Mucosa of descending colon (tissue), 3 donors: Measurements from ENCODE around the gene GRIK3. TPM values are rescaled to one million over a fixed set of nuclear protein-coding genes. Genes with fewer than 3 reads are reported as not detected.

Experiments used
- ATAC-seq: fragments of 200-7000 bp; cut with Tn5 transposase; one replicate; pipeline ENCODE4 v1.9.1; 2020; ENCODE audit warnings: mild to moderate bottlenecking, moderate library complexity
- DNase-seq, 3 donors: peaks; one replicate each; pipeline ENCODE4 v3.0.0-alpha.2; 2020
- H3K36me3 ChIP-seq: fragments of 200-600 bp; one replicate; pipeline ENCODE4 v1.8.0; 2021; ENCODE audit warnings: low read depth, mild to moderate bottlenecking
- H3K4me1 ChIP-seq: fragments of 200-600 bp; one replicate; pipeline ENCODE4 v1.8.0; 2021; ENCODE audit warnings: low read depth, mild to moderate bottlenecking
- H3K4me3 ChIP-seq: fragments of 200-600 bp; one replicate; pipeline ENCODE4 v1.8.0; 2021; ENCODE audit warnings: mild to moderate bottlenecking
- H3K9me3 ChIP-seq: fragments of 200-600 bp; one replicate; pipeline ENCODE4 v1.8.0; 2021; ENCODE audit warnings: mild to moderate bottlenecking
- CTCF ChIP-seq: fragments of 200-600 bp; IDR thresholded peaks from one replicate; pipeline ENCODE4 v1.8.0; 2022; ENCODE audit warnings: antibody characterized with exemption, mild to moderate bottlenecking
- intact Hi-C, 2 donors: fragments of 100-400 bp; cut with DNase I in 1 of 2; cut with micrococcal nuclease in 1 of 2; formaldehyde crosslinking; loops; one replicate each; pipeline versions ENCODE4 v1.11.0 to v1.11.1; 2022; cut with DNase I, micrococcal nuclease
- total RNA-seq, 3 donors: library from RNA; stranded (reverse); fragmentation: NEBNext Ultra II Directional in 2 of 3; extraction: Animal tissue kit (Norgen Biotek cat#: 25700) in 2 of 3; gene quantifications; one replicate each; pipeline versions ENCODE4 v1.2.1 to v1.2.4, GENCODE V29; 2021 to 2023
- donor health status: DM: no; HTN: no; CAD: no; lungs with moderate emphysema.
- donor health status: DM: no; HTN: no; CAD: no.
- donor health status: DM: no; HTN: yes; CAD: no.

The GRIK3 gene
- total RNA-seq, 3 donors from 2014 or later = 0.41 to 13.6 (median 1.5) TPM

GRCh38 chr1:36864823-36865601 is 169.3 kb downstream of the GRIK3 start:
- Histone ChIP-seq H3K9me3 (no peaks in the 10 kb centered on the region), H3K4me3 (no peak overlapping the region), H3K4me1 (no peaks in the 10 kb centered on the region), H3K36me3 (no peaks in the 10 kb centered on the region)
- no peak for TF ChIP-seq CTCF
- intact Hi-C loops = no loop called here
- no peak for ATAC-seq
- DNase-seq = no peak

GRCh38 chr1:36864182-36864822 is 170.0 kb downstream of the GRIK3 start:
- ATAC-seq (no peak), DNase-seq (peak in 1 of 3 donors; percentile 16)
- intact Hi-C loops = no loop called here
- Histone ChIP-seq H3K4me1 (no peaks in the 10 kb centered on the region), H3K9me3 (no peaks in the 10 kb centered on the region), H3K36me3 (no peaks in the 10 kb centered on the region), H3K4me3 (no peak overlapping the region)
- no peak for TF ChIP-seq CTCF

GRCh38 chr1:36863500-36863899 is 170.8 kb downstream of the GRIK3 start:
- no peaks in the 10 kb centered on the region for H3K4me1 ChIP-seq
- no peaks in the 10 kb centered on the region for H3K36me3 ChIP-seq
- no peaks in the 10 kb centered on the region for H3K9me3 ChIP-seq
- DNase-seq (no peak), ATAC-seq (no peak)
- intact Hi-C loops = no loop called here
- no peak for TF ChIP-seq CTCF
- no peak overlapping the region for H3K4me3 ChIP-seq

GRCh38 chr1:36863061-36863460 is 171.3 kb downstream of the GRIK3 start:
- H3K9me3 ChIP-seq = no peaks in the 10 kb centered on the region
- no peak overlapping the region for H3K4me3 ChIP-seq
- no peak for TF ChIP-seq CTCF
- no peaks in the 10 kb centered on the region for H3K4me1 ChIP-seq
- no peak for ATAC-seq
- DNase-seq = no peak
- intact Hi-C loops = no loop called here
- no peaks in the 10 kb centered on the region for H3K36me3 ChIP-seq

GRCh38 chr1:36861375-36861774 is 172.9 kb downstream of the GRIK3 start:
- intact Hi-C loops = no loop called here
- H3K9me3 ChIP-seq = no peaks in the 10 kb centered on the region
- no peak for DNase-seq
- no peak for ATAC-seq
- TF ChIP-seq CTCF = no peak
- no peaks in the 10 kb centered on the region for H3K36me3 ChIP-seq
- H3K4me1 ChIP-seq = no peaks in the 10 kb centered on the region
- H3K4me3 ChIP-seq = no peak overlapping the region
